HG03439 (cell line): Measurements from ENCODE around the gene CPT1A.

ENCODE experiments used
- ATAC-seq: cut with Tn5 transposase; IDR thresholded peaks from one replicate; pipeline ENCODE4 v1.9.1; 2021; ENCODE audit warnings: mild to moderate bottlenecking, moderate library complexity; ENCODE audit not compliant: unreplicated experiment

CPT1A gene

DNA sequence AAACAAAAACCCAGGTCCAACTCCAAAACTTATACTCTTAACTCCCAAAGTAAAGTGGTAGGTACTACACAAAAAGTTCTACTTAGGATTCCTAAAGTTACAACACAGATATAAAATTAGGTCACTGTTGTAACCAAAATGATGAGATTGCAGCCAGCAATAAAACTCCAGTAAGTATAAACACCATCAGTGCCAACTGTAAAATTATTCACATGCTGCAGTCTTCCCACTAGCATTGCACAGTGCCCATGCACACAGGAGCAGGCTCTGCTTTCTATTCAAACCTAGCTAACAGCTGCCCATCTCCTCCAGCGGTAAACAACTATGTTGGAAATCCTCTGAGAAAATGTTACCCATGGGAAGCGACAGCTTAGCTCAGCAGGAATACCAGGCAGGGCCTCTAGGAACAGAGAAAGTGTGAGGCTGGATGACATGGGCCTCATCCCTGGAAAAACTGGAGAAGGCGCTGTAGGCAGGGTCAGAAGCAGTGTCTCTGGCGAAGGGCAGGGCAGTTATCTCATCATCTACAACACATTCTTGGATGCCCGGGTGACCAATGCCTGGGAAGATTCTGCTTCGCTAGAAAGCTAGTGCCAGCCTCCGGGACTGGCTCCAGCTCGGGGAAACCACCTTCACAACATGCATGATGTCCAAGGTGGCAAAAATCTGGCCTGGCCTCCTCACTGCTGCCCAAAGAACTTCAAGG is 9.1 kb downstream of the CPT1A start:
- ATAC-seq = no peak

DNA sequence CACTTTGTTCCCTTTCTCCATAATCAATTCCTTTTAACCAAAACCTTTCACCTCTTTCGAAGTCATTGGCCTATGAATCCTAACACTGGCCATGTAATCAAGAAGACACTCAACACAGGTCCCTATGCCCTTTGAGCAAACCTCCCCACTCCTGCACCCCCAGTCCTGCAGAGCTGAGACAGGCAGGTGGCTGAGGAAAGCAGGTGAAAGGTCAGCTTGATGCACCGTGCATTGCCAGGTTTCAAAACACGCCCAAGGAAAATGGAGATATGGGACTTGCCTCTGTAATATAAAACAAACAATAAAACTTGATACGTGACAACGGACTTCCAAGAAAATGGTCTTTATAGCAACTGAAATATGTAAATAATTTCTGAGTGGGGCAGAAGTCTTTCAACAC is 10.6 kb downstream of the CPT1A start:
- no peak for ATAC-seq

DNA sequence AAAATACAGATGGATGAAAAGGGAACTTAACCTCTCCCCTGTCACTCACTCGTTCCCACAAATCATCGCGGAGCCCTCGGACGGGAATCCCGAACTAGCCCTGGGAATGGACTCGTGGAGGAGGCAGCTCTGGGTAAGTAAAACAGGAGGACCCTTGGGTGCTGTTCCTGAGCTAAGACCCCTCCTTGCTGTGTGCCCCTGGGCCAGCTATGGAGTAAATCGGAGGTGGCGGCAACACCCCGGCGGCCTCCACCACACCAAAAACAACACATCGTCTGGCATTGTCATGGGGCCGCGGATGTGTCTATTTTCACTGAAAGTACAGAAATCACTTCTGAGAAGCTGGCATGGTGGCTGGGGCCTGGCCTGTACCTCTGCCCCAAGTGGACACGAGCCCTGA is 12.1 kb downstream of the CPT1A start:
- no peak for ATAC-seq

DNA sequence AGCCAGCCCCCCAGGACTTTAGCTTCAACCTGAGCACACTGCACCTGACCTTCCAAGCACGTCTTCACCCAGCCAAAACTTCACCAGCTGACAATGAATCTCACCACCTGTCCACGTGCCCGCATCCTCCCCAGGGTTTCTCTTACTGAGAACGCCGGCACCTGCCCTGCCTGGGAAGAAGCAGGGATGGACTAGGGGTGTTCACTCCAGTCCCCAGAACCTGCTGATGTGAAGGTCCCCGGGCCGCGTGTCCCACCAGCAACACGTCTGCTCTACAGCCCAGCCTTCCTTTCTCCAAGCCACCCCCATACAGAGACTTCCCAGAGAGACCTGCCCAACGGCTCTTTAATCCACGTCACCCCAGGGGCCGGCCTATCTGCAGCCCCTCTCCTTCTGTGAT is 12.8 kb downstream of the CPT1A start:
- ATAC-seq = no peak

DNA sequence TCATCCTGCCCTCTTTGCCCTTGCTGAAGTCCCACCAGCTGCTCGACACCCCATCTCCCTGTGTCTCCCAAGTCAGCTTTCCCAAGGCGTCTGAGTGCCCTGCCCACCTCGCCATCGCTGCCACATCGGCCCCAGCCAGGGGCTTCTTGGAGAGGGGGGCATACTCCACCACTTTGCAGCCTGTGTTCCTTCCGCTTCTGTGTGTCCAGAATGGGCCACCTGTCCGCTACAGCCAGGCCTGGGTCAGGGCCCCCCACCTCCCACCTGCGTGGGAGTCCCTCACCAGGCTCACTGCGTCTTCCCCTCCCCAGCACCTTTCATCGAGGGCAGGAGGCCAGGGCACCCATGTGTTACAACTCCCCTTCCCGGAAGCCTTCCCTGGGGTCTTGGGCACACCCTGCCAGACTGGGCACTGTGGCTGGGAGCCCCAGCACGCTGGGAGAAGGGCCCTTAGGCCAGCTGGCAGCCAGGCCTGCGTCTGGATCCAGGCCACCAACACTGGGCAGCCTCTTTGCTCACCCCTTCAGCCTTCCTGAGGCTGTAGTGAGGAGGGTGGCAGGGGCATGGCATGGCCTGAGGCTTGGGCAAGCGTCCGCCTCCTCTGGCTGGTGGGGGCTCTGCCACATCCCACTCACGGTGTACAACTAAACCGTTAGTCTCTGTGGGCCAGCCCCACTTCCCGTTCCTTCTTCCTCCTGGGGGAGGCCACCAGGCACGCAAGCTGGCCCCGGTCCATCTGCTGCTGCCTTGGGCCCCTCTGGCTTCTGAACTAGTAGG is 13.4 kb downstream of the CPT1A start:
- no peak for ATAC-seq

DNA sequence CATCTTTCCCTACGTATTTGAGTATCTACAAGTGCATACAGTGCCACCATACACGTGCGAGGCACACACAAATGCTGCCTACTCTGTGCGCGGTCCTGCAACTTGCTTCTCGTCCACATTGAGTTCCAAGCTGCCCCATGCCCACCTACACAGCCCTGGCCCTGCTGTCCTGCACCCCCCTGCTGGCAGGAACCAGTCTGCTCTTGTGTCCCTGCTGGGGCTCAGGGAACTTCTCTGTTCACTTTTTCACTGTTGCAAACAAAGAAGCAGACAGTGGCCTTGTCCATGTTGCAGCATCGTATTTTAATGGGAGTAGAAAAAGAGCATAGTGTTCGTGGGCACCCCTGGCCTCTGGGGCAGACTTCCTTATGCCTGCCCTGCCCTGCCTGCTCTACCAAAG is 14.0 kb downstream of the CPT1A start:
- ATAC-seq = no peak

DNA sequence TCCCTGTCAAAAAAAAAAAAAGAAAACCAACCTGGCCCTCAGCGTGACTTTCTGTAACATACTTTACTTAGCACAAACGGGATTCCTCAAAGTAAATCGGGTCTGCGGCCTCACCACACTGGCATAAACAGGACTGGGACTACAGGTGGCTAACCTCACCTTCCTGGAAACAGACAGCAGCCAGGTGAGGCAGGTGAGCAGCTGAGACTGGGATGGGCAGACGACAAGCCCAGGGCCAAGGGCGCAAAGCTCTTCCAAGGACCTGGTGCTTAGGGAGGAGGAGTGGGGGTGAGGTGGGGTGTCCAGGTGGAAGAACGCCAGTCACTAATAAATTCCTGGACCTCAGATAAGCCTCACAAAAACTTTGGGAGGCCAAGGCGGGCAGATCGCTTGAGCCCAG is 15.0 kb downstream of the CPT1A start:
- no peak for ATAC-seq

DNA sequence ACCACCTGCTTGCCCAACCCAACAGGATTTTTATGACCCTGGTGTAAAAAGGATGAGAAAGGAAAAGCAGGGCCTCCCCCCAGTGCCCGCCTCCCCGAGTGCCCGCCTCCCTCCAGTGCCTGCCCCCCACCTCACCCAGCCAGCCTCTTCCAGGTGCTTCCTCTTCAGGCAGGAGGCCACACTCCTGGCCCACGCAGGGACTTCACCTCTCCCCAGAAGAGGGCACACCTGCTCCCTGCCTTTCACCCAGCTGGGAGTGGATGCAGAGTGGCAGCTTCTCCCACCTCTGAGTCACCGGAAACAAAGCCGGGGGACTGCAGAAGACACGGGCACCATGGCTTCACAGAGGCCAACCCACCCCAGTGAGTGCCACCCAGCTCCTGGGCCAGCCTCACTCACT is 16.1 kb downstream of the CPT1A start:
- no peak for ATAC-seq

DNA sequence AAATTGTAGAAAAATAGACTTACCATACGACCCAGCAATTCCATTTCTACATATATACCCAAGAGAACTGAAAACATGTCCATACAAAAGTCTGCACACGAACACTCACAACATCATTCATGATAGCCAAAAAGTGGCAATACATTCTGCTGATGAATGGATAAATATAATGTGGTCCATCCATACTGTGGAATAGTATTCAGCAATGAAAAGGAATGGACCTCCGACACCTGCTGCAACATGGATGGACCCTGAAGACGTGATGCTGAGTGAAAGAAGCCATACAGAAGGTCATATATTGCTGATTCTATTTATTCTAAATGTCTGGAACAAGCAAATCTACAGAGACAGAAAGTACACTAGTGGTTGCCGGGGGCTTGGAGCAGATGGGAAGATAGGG is 19.2 kb downstream of the CPT1A start:
- ATAC-seq = no peak

DNA sequence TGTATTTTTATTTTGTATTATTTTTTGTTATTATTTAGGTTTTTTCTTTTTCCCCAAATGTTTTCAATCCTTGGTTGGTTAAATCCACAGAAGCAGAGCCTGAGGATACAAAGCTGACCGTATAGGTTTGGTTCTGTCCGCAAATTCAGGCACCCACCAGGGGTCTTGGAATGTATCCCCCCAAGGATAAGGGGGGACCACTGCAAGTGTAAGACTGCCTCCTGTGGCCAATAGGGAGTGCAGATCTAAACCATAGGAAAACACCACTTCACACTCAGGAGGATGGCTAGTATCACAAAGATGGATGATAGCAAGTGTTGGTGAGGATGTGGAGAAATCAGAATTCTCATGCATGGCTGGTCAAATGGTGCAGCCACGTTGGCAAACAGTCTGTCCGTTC is 20.0 kb downstream of the CPT1A start:
- ATAC-seq = no peak

DNA sequence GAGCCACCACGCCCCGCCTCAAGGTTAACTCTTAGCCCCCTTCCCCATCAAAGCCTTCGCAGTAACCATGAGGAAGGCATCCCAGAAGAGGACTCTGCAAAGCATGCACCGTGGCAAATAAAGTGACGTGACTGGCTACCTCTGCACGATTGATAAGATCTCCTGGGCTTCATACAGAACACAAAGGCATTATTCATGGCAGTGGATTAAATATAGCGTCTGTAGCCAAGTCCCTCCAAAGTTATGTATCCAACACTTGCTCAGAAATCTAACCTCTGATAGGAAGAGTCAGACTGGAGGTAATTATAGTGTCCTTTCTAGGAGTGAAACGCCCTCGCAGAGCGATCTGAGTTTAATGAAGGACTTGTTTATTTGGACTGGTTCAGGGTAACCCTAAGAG is 22.4 kb downstream of the CPT1A start:
- no peak for ATAC-seq

DNA sequence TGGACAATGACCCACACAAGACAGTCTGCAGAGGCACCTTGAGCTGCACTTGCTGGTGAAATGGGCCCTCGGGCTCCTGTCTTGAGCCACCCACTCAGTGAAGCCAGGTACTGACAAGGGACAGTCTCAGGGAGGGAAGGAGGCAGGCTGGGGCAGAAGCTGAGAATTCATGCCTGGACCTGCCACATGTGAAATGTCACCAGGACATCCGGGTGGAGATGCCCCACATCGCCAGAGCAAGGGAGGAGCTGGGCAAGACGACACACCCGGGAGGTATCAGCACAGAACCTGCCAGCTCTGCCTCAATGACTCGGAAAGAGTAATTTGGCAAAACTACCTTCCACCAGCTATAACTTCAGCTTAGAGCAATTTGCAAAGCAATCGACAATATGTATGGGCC is 23.5 kb downstream of the CPT1A start:
- ATAC-seq = no peak

DNA sequence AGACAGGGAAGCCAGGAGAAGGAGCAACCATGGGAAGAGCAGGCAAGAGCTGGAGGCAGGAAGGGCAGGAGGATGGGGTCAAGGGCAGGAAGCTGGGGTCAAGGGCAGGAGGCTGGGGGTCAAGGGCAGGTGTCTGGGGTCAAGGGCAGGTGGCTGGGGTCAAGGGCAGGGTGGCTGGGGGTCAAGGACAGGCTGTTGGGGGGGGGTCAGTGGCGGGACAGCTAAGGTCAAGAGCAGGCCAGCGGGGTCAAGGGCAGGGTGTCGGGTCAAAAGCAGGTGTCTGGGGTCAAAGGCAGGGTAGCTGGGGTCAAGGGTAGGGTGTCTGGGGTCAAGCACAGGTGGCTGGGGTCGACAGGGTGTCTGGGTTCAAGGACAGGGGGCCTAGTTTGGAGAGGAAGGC is 24.2 kb downstream of the CPT1A start:
- no peak for ATAC-seq

DNA sequence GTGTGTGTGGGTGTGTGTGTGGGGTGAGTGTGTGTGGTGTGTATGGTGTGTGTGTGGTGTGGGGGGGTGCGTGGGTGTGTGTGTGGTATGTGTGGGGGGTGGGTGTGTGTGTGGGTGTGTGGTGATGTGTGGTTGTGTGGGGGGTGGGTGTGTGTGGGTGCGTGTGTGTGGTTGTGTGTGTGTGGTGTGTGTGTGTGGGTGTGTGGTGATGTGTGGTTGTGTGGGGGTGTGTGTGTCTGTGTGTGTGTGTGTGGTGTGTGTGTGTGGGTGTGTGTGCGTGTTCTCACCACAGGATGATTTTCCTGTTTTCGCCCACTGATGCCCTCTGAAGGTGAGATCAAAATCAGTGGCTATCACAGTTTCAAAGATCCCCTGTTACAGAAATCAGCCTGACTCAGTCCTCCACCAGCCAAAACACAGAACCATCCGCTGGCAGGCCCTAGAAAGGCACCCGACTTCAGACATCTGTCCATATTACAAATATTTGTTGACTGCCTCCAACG is 24.7 kb downstream of the CPT1A start:
- ATAC-seq = no peak

DNA sequence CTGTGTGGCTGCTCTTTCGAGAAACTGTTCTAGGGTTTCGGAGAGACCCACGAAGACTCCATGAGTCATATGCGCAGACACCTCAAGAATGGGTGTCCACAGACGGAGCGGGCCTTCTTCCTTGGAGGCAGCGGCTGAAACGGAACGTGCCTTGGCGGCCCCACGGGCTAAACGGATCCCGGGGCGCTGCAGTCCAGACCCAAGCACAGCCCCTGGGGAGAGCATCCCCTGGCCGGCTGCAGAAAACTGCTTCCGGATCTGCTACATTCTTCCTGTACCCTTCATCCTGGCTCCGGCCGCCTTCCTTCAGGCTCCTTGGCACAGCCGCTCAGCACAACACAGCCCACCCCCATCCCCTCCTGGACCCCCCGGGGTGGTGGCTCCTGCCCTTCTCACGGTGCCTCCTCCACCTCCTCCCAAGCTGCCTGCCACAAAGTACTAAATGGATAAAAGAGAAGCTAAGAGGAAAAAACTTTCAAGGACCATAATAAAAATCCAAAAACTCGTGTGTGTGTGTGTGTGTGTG is 25.4 kb downstream of the CPT1A start:
- ATAC-seq = no peak

DNA sequence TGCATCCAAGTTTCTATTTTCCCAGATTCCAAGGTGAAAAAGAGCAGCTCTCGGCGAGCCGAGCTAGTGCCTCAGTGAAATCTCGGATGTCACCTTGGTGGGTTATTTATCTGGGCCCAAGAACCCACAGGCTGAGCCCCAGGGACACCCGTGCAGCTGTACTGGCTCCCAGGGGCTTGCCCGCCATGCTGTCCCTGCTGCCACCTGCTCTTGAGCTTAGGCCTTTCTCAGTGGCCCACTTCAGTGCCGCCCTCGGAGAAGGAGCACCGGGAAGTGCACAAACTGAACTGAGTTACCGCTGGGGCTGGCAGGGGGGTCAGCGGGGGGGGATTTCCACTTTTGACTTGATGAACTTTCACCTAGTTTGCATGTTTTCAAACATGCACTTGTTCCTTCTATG is 27.9 kb downstream of the CPT1A start:
- ATAC-seq = no peak

DNA sequence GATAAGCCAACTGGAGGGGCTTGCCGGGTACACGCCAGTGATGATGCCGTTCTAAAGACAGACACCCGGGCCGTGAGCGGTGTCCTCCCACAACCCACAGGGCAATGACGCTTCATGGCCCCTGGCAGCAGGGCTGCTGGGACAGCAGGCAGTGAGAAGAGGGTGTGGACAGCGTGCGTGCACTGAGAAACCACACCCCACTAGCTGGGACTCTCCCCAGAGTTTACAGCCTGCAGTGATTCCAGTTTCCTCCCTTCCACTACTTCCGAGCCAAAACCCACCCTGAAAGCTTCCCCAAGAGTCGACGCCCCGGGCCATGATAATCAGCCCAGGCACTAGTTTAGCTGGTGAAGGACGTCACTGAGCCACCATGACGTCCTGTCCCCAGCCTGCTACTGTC is 29.2 kb downstream of the CPT1A start:
- no peak for ATAC-seq

DNA sequence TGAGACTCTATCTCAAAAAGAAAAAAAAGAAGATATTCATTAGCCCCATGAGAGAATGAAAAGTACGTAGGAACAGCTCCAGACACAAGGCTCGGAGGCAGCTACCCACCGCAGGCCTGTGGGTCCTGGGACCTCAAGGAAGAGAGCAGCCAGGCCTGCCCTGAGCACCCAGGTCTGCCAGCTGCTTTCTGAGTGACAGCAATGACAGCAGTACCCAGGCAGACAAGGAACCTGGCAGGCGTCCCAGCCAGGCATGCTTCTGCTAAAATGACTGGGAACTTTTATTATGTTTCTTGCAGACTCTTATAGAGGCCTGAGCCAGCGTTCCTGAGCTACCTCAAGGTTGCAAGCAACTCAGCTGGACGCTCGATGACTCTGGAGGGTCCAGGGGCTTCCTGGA is 31.6 kb downstream of the CPT1A start:
- ATAC-seq = no peak

DNA sequence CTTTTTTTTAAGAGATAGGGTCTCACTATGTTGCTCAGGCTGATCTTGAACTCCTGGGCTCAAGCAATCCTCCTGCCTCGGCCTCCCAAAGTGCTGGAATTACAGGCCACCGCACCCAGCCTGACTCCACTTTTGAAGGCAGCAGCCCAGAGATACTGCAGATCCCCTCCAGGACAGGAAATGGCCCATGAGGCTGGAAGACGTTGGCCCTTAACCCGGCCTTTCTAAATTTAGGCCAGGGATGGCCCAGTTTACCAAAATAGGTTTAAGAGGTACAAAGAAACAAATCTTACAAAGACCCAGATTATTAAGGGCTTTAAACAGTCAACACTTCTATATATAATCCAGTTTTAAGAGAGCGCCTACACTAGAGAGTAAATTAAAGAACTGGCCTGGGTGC is 32.2 kb downstream of the CPT1A start:
- no peak for ATAC-seq

DNA sequence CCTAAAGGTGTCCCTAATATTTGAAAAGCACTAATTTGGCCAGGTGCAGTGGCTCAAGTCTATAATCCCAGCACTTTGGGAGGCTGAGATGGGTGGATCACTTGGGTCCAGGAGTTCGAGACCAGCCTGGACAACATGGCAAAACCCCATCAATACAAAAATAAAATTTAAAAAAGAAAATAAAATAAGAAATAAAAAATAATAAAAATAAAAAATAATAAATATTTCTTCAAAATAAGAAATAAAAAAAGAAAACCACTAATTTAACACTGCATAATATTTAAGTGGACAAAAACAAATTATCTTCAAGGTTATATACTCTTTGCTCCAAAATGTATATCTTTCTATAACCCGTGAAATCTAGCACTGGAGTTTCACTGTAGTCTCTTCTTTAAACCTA is 32.9 kb downstream of the CPT1A start:
- no peak for ATAC-seq

DNA sequence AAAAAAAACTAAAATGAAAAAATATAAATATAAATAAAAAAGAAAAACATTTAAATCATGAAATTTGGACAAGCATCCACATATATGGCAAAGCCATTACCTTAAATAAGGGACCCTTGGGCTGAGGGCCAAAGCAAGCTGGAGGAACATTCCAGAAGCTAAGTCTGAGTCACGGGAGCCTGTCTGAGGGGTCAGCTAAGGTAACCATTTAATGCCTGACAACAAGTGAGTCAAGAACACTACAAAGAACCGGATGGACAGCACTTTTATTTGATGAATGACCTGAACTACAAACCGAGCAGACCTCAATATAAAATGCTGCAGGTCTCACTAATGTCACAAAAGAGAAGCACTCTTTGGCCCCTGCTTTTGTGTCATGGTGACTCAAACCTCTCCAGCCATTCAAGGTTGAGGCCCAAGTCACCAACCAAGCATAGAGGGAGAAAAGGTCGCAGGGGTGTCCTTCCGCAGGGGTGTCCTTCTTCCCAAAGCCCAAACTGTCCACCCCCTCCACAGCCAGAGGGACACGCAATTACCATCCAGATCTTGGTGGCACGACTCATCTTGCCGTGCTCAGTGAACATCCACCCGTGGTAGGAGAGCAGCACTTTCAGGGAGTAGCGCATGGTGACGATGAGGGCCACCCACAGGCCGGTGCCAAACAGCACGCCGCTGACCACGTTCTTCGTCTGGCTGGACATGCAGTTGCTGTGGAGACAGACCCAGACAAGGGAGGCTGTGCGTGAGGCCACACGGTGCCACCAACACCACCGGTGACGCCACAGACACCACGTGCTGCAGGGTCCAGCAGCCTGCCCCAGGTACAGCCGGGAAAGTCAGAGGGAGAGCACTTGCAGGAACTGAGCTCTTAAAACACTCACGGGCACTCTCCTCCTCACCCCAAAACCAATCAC is 34.5 kb downstream of the CPT1A start:
- no peak for ATAC-seq
